Skeletal muscle satellite cell (primary cell): ENCODE measurements around the gene METTL26.

Experiments used
- H3K27me3 ChIP-seq: 2 replicates; pipeline ENCODE4 v1.7.0; 2013; ENCODE audit warnings: low read length; ENCODE audit not compliant: control insufficient read depth, insufficient read depth
- H3K36me3 ChIP-seq: 2 replicates; pipeline ENCODE4 v1.7.0; 2013; ENCODE audit warnings: mild to moderate bottlenecking, control low read depth, low read length; ENCODE audit not compliant: insufficient read depth
- H3K4me1 ChIP-seq: 2 replicates; pipeline ENCODE4 v1.7.0; 2013; ENCODE audit warnings: low read length; ENCODE audit not compliant: control insufficient read depth, insufficient read depth
- H3K4me2 ChIP-seq: 2 replicates; pipeline ENCODE4 v1.7.0; 2013; ENCODE audit warnings: mild to moderate bottlenecking, low read length
- H3K4me3 ChIP-seq: 2 replicates; pipeline ENCODE4 v1.7.0; 2013; ENCODE audit warnings: low read length
- H3K9ac ChIP-seq: 2 replicates; pipeline ENCODE4 v1.7.0; 2013; ENCODE audit warnings: mild to moderate bottlenecking, low read depth, low read length, moderate library complexity
- H3K9me3 ChIP-seq: replicated peaks from 2 replicates; pipeline ENCODE4 v1.7.0; 2013; ENCODE audit warnings: mild to moderate bottlenecking, control low read depth, low read length

Gene METTL26

DNA sequence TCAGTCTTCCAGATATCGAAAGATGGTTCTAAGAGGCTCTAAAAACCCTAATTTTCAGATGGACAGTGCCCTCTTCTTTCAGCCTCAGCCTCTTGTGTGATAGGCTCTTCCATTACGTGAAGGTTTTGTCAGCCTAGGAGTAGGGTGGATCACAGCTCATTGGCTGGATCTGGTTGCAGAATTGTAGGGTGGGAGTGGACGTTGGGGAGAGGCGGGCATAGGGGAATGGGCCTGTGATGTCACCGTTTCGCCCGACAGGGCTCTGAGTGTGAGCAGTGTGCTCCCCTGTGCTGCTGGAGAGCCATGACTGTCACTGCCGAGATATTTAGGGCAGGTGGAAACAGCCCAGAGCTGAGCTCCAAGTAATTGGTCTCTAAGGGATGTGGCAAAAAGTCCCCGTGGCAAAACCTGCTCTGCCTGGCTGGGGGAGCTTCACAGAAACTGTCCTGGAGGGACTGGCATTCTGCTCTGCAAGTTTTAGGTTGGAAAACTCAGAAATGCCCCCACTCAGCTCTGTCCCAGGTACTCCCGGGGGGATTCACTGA is 11.5 kb downstream of the METTL26 start:
- Histone ChIP-seq H3K36me3 (peaks cover 8% of the 10 kb centered on the region), H3K4me1 (peaks cover 27% of the 10 kb centered on the region), H3K4me2 (no peak overlapping the region), H3K27me3 (no peaks in the 10 kb centered on the region), H3K4me3 (no peak overlapping the region), H3K9ac (no peak overlapping the region), H3K9me3 (no peaks in the 10 kb centered on the region)

DNA sequence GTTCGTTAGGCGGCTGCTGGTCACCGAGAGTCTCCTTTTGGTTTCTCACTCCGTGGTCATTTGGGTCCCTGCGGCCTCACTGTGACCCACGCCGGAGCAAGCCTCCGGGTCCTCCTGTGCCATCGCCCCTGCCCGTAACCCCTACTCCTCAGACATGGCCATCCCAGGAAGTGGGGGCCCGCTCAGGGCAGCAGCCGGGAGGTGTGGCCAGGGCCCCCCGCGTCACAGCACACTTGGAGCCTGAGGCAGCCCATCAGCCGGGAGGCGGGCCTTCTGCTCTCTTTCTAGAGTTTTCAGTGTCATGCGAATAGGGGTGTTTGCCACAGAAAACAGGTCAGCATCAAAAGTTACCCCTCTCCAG is 13.2 kb downstream of the METTL26 start:
- no peak overlapping the region for H3K9ac ChIP-seq
- H3K4me2 ChIP-seq: no peak overlapping the region
- H3K9me3 ChIP-seq: no peaks in the 10 kb centered on the region
- H3K27me3 ChIP-seq: no peaks in the 10 kb centered on the region
- peaks cover 23% of the 10 kb centered on the region for H3K4me1 ChIP-seq
- peaks cover 8% of the 10 kb centered on the region for H3K36me3 ChIP-seq
- no peak overlapping the region for H3K4me3 ChIP-seq

DNA sequence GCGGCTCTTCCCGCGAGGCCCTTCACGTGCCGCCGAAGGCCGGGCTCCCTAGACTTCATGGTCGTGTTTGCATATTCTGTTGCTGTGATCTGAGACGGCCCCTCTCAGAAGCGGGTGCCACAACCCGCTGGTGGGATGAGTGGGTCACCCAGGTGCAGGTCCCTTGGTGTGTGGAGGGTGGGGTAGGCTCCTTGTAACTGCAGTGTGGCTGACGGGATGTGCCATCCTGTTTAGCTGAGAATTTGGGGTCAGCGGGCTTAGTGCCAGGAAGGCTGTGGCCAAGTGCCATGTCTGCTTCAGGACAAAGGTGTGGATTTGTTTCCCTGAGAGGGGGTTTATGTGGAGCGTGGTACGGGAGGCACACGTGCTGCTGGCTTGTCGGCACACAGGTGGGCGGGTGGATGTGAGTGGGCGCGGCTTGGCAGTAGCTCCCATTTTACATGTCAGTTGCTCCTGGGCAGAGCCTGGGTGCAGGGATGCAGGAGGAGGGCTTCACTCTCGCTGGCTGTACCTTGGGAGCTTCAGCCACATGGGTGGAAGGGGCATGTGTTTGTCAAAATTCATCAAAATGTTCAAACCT is 14.5 kb downstream of the METTL26 start:
- Histone ChIP-seq H3K4me2 (no peak overlapping the region), H3K27me3 (no peaks in the 10 kb centered on the region), H3K4me3 (no peak overlapping the region), H3K9me3 (no peaks in the 10 kb centered on the region), H3K36me3 (peaks cover 8% of the 10 kb centered on the region), H3K9ac (no peak overlapping the region), H3K4me1 (peaks cover 12% of the 10 kb centered on the region)

DNA sequence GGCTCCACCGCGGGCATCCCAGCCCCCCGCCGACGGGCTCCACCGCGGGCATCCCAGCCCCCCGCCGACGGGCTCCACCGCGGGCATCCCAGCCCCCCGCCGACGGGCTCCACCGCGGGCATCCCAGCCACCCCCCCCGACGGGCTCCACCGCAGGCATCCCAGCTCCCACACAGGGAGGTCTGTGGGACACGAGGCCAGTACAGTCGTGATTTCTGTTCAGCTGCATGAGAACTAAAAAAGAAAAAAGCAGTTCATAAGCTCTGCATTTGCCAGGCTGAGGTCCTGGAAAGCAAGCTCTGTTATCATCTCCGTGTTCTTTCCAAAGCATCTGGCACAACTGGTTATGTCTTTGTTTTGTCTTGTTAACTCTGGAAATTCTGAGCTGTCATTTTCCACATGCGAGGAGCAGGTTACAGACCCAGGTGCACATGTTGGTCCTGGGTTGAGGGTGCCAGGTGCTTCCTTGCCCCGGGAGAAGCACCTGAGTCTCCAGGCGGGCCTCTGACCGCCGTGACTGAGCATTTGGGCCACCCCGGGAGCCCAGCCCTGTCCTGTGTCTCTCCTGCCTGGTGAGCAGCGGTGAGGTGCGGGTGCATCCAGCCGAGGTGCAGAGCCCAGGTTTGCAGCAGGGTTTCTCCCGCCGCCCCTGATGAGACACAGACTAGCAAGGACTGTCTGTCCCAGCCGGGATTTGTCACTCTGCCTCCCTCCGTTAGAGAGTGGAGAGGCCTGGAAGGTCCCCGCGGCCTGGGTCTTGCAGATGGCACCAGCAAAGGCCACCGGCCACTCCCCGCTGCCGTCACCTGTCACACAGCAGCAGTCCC is 15.2 kb downstream of the METTL26 start:
- Histone ChIP-seq H3K9me3 (no peaks in the 10 kb centered on the region), H3K9ac (no peak overlapping the region), H3K4me2 (no peak overlapping the region), H3K4me1 (peaks cover 6% of the 10 kb centered on the region), H3K36me3 (peaks cover 3% of the 10 kb centered on the region), H3K4me3 (no peak overlapping the region), H3K27me3 (no peaks in the 10 kb centered on the region)

DNA sequence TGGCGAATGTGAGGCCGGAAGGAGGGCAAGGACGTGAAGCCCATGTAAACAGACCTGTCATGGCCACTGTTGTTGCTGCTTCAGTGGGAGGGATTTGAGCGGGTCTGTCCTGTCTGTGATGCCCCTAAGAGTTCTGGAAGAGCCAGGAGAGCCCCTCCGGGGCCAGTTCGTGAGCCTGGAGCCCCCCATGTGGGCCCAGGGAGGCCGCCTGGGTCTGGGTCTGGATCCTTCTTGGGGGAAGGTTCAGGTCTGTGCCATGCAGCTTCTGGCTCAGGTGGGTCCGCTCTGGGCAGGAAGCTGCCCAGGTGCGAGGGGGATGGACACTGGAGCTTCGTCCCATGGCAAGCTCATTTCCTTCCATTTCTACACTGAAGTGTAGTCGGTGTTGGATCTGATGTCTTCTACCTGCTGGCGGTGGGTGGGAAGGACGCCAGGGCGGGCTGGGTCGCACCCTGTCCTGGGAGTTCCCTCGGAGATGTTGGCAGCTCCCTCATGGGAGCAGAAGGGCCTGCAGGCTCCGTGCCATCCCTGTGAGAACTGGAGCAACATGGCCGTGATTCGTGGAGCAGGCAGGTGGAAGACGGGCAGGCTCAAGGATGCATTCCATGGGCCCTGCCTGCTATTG is 16.5 kb downstream of the METTL26 start:
- H3K27me3 ChIP-seq: no peaks in the 10 kb centered on the region
- H3K4me1 ChIP-seq: peaks cover 6% of the 10 kb centered on the region
- H3K9me3 ChIP-seq: no peaks in the 10 kb centered on the region
- H3K4me2 ChIP-seq: no peak overlapping the region
- no peak overlapping the region for H3K4me3 ChIP-seq
- no peak overlapping the region for H3K9ac ChIP-seq
- H3K36me3 ChIP-seq: no peaks in the 10 kb centered on the region

DNA sequence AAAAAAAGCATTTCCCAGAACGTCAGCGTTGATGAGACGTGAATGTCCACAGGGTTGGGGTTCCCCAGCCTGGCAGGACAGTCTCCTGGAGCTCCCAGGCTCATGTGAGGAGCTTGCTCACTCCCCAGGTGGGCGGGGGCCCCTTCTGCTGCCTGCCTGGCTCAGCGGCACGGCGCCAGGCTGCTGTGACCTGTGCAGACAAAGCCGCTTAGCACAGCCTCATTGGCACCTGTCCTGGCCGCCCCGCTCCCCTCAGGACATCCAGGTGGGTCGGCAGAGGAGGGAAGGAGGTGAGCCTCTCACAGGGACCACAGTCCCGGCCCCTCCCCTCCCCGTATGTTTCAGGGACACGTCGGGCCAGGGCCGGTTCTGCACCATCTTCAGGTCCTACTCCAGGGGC is 18.2 kb downstream of the METTL26 start:
- no peak overlapping the region for H3K4me2 ChIP-seq
- H3K9me3 ChIP-seq: no peaks in the 10 kb centered on the region
- H3K9ac ChIP-seq: no peak overlapping the region
- H3K27me3 ChIP-seq: no peaks in the 10 kb centered on the region
- no peak overlapping the region for H3K4me3 ChIP-seq
- no peaks in the 10 kb centered on the region for H3K36me3 ChIP-seq
- peaks cover 6% of the 10 kb centered on the region for H3K4me1 ChIP-seq

DNA sequence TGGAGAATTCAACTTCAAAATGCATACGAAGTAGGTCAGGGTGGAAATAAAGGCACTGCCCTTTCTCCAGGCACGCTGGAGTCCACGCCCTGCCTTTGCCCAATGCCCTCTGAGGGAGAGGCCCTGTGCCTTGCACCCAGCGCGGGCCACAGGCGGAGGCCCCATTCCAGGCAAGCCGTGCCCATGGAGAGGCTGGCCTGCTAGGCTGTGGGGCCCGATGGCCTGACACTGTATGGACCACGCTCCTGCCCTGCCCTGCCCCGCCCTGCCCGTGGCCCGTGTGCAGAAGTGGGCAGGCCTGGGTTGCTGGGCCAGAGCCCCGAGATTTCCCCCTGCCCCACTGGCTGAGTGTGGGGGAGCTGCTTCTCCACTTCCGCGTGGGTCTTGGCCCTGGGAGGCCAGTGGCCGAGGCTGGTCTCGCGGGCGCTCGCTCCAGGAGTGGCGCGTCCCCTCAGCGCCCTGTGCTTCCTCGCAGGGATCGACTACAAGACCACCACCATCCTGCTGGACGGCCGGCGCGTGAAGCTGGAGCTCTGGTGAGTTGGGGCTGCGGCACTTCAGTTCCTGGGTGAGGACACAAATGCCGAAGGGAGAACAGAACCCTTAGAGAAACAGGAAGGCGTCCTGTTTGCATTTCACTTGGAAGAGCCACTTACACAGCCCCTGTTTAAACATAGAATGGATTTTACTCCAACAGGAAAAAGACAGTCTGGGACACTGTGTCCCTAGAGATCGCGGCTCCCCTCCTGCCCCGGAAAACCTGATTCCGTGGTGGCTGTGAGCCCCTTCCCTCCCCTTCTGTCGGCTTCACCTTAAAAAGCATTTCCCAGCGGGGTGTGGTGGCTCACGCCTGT is 19.1 kb downstream of the METTL26 start:
- H3K4me3 ChIP-seq: no peak overlapping the region
- no peaks in the 10 kb centered on the region for H3K36me3 ChIP-seq
- no peak overlapping the region for H3K9ac ChIP-seq
- no peaks in the 10 kb centered on the region for H3K27me3 ChIP-seq
- H3K4me1 ChIP-seq: peaks cover 5% of the 10 kb centered on the region
- H3K9me3 ChIP-seq: no peaks in the 10 kb centered on the region
- no peak overlapping the region for H3K4me2 ChIP-seq

DNA sequence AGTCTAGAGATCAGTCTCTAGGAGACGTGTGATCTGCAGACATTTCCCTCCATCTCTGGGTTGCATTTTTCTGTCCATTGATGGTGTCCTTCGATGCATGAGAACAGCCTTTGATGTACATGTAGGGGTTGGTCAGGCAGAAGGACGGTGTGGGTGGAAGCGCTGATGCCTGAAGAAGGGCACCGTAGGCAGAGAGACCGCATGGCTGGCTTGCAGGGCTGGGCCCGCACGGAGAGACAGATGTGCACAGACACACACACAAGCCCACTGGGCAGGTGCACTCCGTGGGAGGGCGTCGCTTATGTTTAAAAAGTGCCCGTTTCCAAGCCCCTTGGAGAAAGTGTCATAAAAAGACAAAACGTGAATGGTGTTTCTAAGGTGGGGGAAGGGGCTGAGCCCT is 21.0 kb downstream of the METTL26 start:
- Histone ChIP-seq H3K27me3 (no peaks in the 10 kb centered on the region), H3K4me1 (no peaks in the 10 kb centered on the region), H3K9me3 (no peaks in the 10 kb centered on the region), H3K9ac (no peak overlapping the region), H3K4me3 (no peak overlapping the region), H3K4me2 (no peak overlapping the region), H3K36me3 (no peaks in the 10 kb centered on the region)

DNA sequence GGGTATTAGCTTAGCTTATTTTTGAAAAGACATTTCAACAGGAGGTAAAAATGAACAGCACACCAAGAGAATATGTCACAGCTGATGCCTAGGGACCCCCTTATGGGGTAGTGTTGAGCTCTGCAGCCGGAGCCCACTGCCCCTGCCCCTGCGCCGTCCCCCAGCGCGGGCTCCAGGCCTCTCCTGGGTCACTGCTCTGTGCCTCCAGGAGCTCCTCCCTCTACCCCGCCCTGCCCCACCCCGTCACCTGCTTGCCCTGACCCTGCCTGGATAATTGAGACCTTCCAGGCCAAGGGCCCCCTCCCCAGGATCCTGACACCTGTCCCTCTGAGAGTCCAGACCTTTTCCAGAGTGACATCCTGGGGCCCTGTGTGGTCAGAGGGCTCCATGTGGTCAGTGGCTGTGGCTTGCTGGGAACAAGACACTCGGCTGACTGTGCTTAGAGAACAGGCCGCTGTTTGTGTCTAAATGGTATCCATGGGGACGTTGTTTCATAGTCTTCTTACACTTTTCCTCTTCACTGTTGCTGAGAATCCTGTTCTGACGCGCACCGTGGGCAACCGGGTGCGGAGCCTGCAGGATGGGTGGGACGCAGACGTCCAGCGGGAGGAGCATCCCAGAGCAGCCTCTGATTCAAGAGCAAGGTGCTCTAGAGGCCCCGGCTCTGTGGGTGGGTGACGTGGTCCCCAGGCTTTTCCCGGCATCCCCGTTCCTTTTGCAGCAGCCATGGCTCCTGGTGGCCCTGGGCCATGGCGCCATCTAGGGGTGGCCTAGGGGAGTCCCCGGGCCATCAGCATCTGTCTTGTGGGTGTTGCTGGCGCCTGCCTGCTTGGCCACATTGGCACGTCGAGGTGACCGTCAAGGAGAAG is 25.4 kb downstream of the METTL26 start:
- Histone ChIP-seq H3K9ac (no peak overlapping the region), H3K36me3 (no peaks in the 10 kb centered on the region), H3K4me2 (no peak overlapping the region), H3K4me3 (no peak overlapping the region), H3K27me3 (no peaks in the 10 kb centered on the region), H3K9me3 (no peaks in the 10 kb centered on the region), H3K4me1 (no peaks in the 10 kb centered on the region)

DNA sequence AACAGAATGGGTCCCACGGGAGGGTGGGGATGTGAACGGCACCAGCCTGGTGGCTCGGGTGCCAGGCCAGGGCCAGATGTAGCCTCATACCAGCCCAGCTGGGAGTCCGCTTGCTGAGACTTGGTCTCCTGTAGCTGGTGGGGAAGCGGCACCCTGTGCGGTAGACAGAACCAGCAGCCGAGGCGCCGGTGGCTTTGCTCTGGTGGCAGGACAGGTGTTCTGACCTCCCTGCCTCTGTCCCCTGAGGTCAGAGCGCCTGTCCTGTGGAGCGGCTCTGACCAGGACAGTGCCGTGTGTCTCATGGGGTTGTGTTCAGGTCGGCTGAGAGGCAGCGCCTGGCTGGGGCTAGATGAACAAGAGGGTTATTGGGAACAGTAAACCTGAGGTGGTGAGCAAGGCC is 26.1 kb downstream of the METTL26 start:
- no peak overlapping the region for H3K9ac ChIP-seq
- no peaks in the 10 kb centered on the region for H3K36me3 ChIP-seq
- no peaks in the 10 kb centered on the region for H3K4me1 ChIP-seq
- H3K4me2 ChIP-seq: no peak overlapping the region
- no peaks in the 10 kb centered on the region for H3K9me3 ChIP-seq
- H3K27me3 ChIP-seq: no peaks in the 10 kb centered on the region
- no peak overlapping the region for H3K4me3 ChIP-seq
